ENCODE measurements around the gene PRM1.

The PRM1 gene

GRCh38 chr16:11262915-11263314 is 18.2 kb downstream of the PRM1 start:
- TF ChIP-seq TAF1 (IDR thresholded peaks at IDR 0.05; ENCODE audit: borderline replicate concordance, insufficient read depth, low read length) = no peak
- no peak for TF ChIP-seq SIN3A (IDR thresholded peaks at IDR 0.05; ENCODE audit: borderline replicate concordance, insufficient read depth, low read length)
- TF ChIP-seq REST (IDR thresholded peaks at IDR 0.05; ENCODE audit: insufficient read depth in 1 of 2, low read depth in 2 of 2, low read length in 2 of 2) = no peak
- TF ChIP-seq POLR2AphosphoS5 (IDR thresholded peaks at IDR 0.05; ENCODE audit: low read depth, low read length) = no peak
- TF ChIP-seq FOXP2 (optimal IDR thresholded peaks at IDR 0.05; ENCODE audit: borderline replicate concordance, extremely low read depth, extremely low read length, insufficient read depth) = no peak

GRCh38 chr16:11260596-11260966 is 20.5 kb downstream of the PRM1 start:
- TF ChIP-seq REST (IDR thresholded peaks at IDR 0.05; ENCODE audit: insufficient read depth in 1 of 2, low read depth in 2 of 2, low read length in 2 of 2) (no peak), FOXP2 (optimal IDR thresholded peaks at IDR 0.05; ENCODE audit: borderline replicate concordance, extremely low read depth, extremely low read length, insufficient read depth) (no peak), POLR2AphosphoS5 (IDR thresholded peaks at IDR 0.05; ENCODE audit: low read depth, low read length) (no peak), SIN3A (IDR thresholded peaks at IDR 0.05; ENCODE audit: borderline replicate concordance, insufficient read depth, low read length) (no peak), TAF1 (IDR thresholded peaks at IDR 0.05; ENCODE audit: borderline replicate concordance, insufficient read depth, low read length) (no peak)

- TF ChIP-seq FOXP2 (optimal IDR thresholded peaks at IDR 0.05; ENCODE audit: borderline replicate concordance, extremely low read depth, extremely low read length, insufficient read depth) = no peak
- no peak for TF ChIP-seq POLR2AphosphoS5 (IDR thresholded peaks at IDR 0.05; ENCODE audit: low read depth, low read length)
- TF ChIP-seq REST (IDR thresholded peaks at IDR 0.05; ENCODE audit: insufficient read depth in 1 of 2, low read depth in 2 of 2, low read length in 2 of 2) = no peak
- no peak for TF ChIP-seq TAF1 (IDR thresholded peaks at IDR 0.05; ENCODE audit: borderline replicate concordance, insufficient read depth, low read length)
- TF ChIP-seq SIN3A (IDR thresholded peaks at IDR 0.05; ENCODE audit: borderline replicate concordance, insufficient read depth, low read length) = no peak
Observed at GRCh38 chr16:11259655-11260595, 21.2 kb downstream of the PRM1 start.

- TF ChIP-seq SIN3A (IDR thresholded peaks at IDR 0.05; ENCODE audit: borderline replicate concordance, insufficient read depth, low read length) = no peak
- no peak for TF ChIP-seq REST (IDR thresholded peaks at IDR 0.05; ENCODE audit: insufficient read depth in 1 of 2, low read depth in 2 of 2, low read length in 2 of 2)
- TF ChIP-seq TAF1 (IDR thresholded peaks at IDR 0.05; ENCODE audit: borderline replicate concordance, insufficient read depth, low read length) = no peak
- no peak for TF ChIP-seq FOXP2 (optimal IDR thresholded peaks at IDR 0.05; ENCODE audit: borderline replicate concordance, extremely low read depth, extremely low read length, insufficient read depth)
- TF ChIP-seq POLR2AphosphoS5 (IDR thresholded peaks at IDR 0.05; ENCODE audit: low read depth, low read length) = no peak
Observed at GRCh38 chr16:11258553-11259492, 22.3 kb downstream of the PRM1 start.
